ENCODE measurements around the gene PIPOX.

GRCh38 chr17:29045734-29046472, 3.0 kb downstream of the PIPOX start:
- TF ChIP-seq EZH2 (IDR thresholded peaks at IDR 0.05; ENCODE audit: insufficient read depth, poor library complexity, severe bottlenecking) (no peak), EZH2phosphoT487 (IDR thresholded peaks at IDR 0.05; ENCODE audit: insufficient read depth, low read depth) (no peak)
